GM12892 (cell line): Measurements from ENCODE around the gene SNX32.

Experiments
- DNase-seq: peaks from one replicate; pipeline ENCODE4 v3.0.0; 2011; ENCODE audit not compliant: insufficient read length
- FAIRE-seq: peaks from 2 replicates; lab custom pipeline; 2011; peaks lifted over from hg19 to GRCh38; lab: Jason Lieb, UNC
- POLR2A ChIP-seq: IDR thresholded peaks from 2 replicates; pipeline ENCODE4 v1.6.1; 2011; ENCODE audit warnings: low read depth, low read length, control low read depth
- POLR2AphosphoS5 ChIP-seq: IDR thresholded peaks from 2 replicates; pipeline ENCODE4 v1.6.1; 2011; ENCODE audit warnings: low read depth, low read length, control low read depth
- TAF1 ChIP-seq: IDR thresholded peaks from 2 replicates; pipeline ENCODE4 v1.6.1; 2011; ENCODE audit warnings: low read depth, mild to moderate bottlenecking, control low read depth, low read length, borderline replicate concordance

Gene SNX32

DNA sequence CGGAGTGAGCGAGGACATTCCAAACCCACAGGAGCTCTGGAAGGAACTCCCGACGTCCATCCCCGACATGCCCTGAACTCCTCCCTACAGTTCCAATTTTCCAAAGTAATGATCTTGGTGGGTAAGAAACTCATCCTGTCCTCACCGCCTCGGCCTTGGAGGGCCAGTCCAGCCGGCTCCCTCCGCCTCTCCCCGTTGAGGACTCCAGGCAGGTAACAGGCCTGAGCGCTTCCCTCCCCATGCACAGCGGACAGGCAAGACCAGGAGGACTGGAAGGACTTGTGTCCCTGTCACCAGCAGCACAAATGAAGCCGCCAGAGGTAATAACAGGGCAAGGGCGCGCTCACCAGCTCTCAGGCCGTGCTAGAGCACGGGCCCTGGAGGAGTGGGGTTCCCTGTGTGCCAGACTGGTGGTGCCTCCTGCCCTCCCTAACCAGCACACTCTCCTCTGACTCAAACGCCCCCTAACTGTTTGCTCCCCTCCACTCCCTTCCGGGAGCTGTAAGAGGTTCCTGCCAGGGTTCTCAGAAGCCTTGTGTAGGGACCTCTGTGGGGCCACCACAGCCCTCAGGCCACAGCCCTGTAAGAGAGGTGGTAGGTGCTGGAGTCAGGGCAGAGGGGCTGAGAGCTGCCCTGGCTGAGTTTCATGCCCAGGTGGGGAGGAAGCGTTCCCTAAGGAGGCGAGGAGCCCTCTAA lies 29.8 kb upstream of the SNX32 start:
- peak; percentile 48 for FAIRE-seq
- TF ChIP-seq POLR2AphosphoS5, result no peak
- TF ChIP-seq POLR2A, result no peak
- TF ChIP-seq TAF1, result no peak
- DNase-seq, result no peak

DNA sequence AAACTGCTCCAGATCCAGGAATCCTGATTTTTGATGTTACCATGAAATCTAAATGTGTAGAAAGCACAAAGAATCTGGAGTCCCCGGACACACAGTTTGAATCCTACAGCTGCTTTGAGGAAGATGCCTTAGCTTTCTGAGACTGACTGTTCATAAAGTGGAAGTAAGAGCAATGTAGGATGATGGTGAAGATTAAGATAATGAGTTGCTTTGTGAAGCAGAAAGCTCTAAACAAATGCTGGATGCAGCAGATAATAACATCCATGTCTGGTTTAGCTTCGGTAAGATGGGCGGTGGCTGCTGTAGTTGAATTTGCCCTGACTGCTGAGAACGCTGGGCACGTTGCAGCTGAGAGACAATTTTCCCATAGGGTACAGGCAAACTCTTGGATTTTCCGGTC lies 26.8 kb upstream of the SNX32 start:
- no peak for TF ChIP-seq POLR2AphosphoS5
- no peak for TF ChIP-seq TAF1
- no peak for TF ChIP-seq POLR2A
- FAIRE-seq (no peak), DNase-seq (no peak)

DNA sequence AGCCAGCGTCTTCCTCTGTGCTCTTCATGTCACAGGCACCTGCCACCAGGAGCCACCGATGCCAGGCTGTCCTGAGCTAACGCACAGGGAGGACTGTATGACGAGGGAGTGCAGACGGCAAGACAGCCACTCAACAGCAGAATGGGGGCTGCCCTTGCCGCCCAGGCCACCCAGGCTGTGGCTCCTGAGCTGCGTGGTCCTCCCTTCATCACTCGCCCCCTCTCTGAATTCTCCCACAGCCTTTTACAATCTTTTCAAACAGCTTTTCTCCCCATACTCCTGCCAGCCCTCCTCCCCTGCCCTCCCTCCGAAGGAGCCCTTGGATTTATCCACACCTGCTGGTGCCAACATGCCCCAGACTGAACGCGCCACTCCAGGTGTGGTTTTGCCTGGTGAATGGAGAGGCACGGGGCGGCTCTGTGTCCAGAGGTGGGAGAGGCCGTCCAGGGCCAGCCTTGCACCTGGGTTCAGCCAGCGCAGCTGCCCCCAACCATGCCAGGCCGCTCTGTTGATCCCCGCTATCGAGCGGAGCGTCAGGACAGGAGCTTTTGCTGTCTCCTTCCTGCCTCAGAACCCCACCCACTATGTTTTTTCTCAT lies 24.9 kb upstream of the SNX32 start:
- TF ChIP-seq TAF1 (no peak), POLR2A (no peak), POLR2AphosphoS5 (no peak)
- FAIRE-seq (no peak), DNase-seq (no peak)

DNA sequence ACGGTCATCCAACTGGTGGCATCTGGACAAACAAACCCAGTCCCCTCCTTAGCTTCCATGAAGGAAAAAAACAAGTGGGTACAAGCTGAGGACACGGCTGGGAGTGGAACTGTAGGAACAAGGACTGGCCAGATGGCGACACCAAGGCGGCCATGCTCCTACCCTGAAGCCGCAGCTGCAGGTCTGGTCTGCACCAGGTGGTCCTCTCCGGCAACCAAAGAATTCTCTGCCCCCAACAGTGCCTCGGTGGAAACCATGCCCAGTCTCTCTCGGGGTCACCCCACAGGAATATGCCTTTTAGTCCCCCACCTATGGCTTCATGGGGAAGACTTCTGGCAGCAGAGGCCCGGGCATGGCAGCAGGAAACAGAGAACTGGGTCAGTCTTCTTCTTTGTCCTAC lies 24.3 kb upstream of the SNX32 start:
- no peak for TF ChIP-seq POLR2A
- TF ChIP-seq TAF1, result no peak
- TF ChIP-seq POLR2AphosphoS5, result no peak
- no peak for DNase-seq
- no peak for FAIRE-seq

DNA sequence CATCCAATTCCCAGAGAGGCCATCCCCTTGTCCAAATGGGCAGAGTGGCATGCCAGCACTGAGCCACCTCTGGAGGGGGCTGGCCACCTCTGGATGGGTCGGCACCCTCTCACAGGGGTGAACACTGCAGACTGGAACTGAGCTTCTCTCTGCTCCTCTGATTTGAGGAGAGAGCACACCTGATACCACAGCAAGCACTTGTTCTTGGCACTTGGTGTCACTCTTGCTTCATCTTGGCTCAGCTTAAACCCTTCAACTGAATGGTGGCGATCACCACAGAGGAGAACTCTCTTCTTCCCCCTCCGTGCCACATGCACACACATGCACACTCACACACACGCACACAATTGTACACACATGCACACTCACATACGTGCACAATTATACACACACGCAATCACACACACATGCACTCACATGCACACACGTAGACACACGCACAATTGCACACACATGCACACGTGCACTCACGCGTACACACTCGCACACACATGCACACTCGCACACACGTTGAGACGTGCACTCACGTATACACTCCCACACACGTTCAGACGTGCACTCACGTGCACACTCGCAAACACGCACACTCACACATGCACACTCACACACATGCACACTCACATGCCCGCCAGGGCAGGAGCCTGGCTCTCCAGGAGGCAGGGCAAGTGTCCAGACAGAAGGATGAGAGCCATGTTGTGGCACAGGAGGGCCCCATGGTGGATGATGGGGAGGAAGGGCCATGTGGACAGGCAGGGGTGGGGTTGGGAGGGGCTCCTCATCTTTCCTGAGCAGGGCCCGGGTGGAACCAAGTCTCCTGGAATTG lies 23.5 kb upstream of the SNX32 start:
- TF ChIP-seq TAF1 (no peak), POLR2AphosphoS5 (peak; percentile 67; the same call in 1 of the 2 replicates), POLR2A (no peak)
- FAIRE-seq (peak; percentile 53), DNase-seq (no peak)

DNA sequence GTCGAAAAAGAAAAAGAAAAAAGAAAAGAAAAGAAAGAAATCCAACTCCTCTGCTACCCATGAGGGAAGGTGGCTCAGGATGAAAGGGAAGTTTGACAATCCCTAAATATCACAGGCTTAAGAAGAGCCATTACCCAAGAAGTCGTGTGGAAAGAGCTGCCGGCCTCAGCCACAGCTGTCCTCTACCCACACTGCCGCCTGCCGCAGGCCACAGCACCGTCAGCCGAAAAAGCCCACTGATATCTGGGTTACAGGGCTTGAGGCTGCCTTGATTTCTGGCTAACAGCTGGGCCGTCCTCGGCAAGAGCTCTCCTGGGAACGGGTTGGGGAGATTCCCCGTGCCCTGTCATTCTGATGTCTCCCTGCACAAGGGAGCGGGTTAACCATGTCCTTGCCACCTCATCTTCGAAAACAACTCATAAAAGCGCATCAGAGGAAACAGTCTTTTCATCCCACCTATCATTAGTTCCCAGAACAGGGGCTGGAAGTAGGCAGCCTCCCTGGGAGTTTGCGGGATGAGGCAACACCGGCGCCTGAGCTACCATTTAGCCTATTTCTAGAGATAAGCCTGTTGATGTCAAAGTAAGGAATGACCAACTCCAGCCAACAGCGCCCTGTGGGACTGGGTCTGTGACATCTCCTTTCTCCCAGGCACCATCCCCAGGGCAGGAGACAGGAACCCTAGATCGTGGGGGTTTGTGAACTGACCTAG lies 21.8 kb upstream of the SNX32 start:
- DNase-seq (no peak), FAIRE-seq (peak; percentile 51)
- no peak for TF ChIP-seq POLR2A
- no peak for TF ChIP-seq POLR2AphosphoS5
- no peak for TF ChIP-seq TAF1

DNA sequence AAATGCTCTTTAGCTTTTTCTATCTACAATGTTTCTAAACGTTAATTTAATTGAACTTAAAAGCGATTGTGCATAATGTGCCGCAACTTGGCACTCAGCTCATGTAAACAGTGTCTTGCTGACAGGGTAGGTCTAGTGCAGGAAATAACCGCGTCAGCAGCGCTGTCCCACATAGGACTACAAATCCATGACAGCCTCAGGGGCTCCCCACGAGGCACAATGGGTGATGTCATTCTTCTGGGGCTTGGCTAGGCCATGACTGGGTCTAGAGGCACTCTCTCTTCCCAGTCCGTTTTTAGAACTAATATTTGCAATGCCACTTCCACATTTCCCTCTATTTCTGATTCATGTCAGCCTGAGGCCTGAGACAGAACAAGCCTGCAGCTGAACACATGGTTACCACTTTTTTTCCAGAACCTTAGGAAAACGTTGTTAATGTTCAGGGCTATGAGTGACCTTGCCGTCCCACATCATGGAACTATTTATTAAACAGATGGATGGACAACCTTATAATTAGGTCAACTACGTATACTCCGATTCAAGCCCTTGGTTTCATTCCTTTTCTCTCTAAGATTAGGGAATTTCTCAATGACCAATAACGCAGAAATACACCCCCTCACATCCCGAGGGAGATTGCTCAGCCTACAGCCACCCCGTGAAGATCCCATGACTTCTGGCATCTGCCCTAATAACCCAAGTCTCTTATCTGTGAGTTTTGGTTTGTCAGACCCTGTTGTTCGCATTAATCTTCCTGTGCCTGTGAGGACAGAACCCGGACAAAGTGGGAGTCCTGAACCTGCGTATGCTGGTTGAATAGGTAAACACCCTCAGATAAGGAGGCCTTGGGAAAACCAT lies 19.4 kb upstream of the SNX32 start:
- DNase-seq, result no peak
- no peak for FAIRE-seq
- TF ChIP-seq TAF1 (no peak), POLR2AphosphoS5 (no peak), POLR2A (no peak)

DNA sequence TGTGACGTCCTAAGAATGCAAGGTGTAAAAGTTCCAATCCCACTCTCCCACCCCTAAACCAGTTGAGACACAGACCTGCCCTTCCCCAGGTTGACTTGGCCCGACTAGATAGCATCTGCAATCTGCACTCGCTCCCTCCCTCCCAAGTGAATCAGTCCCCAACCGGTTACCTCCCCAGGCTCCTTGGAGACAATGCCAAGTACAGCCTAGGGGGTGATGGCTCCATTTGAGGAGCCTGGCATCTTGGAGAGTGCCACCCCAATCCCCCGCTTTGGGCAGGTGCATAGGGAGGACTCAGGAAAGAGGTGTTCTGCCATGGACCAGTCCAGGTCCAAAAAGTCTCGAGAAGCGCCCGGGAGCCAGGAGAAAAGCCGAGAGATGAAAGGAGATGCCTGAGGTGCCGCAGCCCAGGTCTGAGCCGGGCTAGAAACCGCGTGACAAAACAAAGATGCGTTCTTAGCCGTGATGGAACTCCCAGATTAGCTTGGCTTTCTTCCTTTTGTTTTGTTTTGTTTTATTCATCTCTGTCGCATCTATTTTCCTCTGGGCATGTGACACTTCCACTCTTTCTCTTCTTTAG lies 18.7 kb upstream of the SNX32 start:
- no peak for DNase-seq
- TF ChIP-seq POLR2A, result no peak
- TF ChIP-seq POLR2AphosphoS5, result no peak
- no peak for TF ChIP-seq TAF1
- no peak for FAIRE-seq

DNA sequence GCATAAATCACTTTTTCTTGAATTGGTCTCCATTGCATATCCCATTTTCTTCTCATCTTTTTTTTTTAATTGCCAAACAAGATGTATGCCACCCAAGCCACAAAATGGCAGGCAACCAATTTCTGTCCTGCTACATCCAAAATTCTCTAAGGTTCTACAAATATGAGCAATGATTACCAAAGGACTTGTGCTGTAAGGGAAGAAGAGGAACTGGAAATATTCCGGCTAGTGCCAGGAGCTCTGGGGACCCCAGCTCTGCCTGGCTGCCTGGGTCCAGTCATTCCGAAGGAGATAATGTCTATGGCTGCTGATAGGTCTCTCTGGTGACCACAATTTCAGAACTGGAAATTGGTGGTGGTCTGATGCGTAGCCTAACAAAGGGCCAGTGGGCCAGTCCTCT lies 17.1 kb upstream of the SNX32 start:
- no peak for DNase-seq
- FAIRE-seq, result no peak
- TF ChIP-seq POLR2A (no peak), TAF1 (no peak), POLR2AphosphoS5 (no peak)

DNA sequence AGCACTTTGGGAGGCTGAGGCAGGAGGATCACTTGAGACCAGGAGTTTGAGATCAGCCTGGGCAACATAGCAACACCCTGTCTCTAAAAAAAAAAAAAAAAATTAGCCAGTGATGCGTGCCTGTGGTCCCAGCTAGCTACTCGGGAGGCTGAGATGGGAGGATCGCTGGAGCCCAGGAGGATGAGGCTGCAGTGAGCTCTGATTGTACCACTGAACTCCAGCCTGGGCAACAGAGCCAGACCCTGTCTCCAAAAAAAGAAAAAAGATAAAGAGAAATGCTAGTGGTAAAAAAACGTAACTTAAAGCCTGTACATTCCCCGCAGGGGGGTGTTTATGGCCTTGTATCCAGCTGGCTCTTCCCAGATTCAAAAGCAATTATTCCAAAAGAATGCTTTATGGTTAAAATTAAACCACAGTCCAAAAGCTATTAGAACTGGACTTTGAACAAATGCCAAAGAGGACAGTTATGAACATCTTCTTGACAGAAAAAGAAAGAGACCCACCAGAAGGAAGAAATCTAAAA lies 16.4 kb upstream of the SNX32 start:
- DNase-seq (no peak), FAIRE-seq (peak; percentile 51)
- TF ChIP-seq POLR2A, result no peak
- no peak for TF ChIP-seq TAF1
- TF ChIP-seq POLR2AphosphoS5, result no peak
